ENCODE data around the gene YPEL2. TPM values are rescaled to one million over a fixed set of nuclear protein-coding genes. Genes with fewer than 3 reads are reported as not detected.

Gene YPEL2
- total RNA-seq, 1 donor from 2014 or later = 19.5 TPM

DNA sequence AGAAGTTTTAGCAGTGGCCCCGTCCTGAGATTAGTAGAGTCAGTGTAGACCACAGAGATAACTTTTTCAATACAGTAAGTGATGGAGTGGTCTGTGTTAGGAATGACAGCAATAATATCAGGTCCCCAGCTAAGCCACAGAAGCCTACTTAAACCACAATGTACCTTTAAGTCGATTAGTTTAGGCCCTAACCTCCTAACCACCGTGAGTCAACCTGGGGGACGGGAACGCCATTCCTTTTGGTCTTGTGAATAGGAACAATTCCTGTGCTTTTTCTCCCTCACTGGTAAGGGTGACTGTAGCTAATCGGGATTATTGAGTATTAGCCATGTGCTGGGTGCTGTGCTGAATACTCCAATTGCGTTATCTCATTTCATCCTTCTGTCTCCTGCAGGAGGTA lies 14.0 kb downstream of the YPEL2 start:
- Mint-ChIP-seq H3K4me1 (peaks cover 73% of the 10 kb centered on the region), H3K27me3 (no peaks in the 10 kb centered on the region), H3K27ac (no peak overlapping the region), H3K36me3 (ENCODE audit: low read depth) (peaks cover 2% of the 10 kb centered on the region), H3K4me3 (no peak overlapping the region), H3K9me3 (no peaks in the 10 kb centered on the region)
- intact Hi-C loops (cut with micrococcal nuclease) = no loop called here
- ATAC-seq (ENCODE audit: low read depth) = no peak
- POLR2A ChIA-PET = interaction anchor here (0.6 kb wide), 1 partner anchor 274 kb away, joined by 3 read pairs; no protein-coding TSS in a partner anchor
- CTCF ChIA-PET = no interaction called here
- no peak for DNase-seq
- TF ChIP-seq, protein P1, sequence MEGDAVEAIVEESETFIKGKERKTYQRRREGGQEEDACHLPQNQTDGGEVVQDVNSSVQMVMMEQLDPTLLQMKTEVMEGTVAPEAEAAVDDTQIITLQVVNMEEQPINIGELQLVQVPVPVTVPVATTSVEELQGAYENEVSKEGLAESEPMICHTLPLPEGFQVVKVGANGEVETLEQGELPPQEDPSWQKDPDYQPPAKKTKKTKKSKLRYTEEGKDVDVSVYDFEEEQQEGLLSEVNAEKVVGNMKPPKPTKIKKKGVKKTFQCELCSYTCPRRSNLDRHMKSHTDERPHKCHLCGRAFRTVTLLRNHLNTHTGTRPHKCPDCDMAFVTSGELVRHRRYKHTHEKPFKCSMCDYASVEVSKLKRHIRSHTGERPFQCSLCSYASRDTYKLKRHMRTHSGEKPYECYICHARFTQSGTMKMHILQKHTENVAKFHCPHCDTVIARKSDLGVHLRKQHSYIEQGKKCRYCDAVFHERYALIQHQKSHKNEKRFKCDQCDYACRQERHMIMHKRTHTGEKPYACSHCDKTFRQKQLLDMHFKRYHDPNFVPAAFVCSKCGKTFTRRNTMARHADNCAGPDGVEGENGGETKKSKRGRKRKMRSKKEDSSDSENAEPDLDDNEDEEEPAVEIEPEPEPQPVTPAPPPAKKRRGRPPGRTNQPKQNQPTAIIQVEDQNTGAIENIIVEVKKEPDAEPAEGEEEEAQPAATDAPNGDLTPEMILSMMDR (IDR thresholded peaks at IDR 0.05) = no peak

DNA sequence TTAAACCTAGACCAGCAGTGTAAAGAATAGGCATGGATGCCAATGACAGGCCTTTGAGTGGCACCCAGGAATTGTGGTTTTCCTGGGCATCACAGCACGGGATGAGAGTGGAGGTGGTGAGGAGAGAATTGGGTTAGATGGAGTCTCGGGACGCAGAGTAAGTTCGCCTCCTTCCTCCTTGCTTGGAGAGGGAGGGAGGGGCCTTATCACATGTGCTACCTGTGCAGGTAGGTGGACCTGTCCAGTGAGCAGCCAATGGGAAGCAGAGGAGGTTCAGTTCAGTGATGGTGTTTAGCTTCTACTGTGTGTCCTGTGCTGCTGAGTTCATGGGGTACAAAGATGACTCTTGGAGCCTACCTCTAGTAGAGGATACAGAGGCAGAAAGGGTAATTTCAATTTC lies 14.9 kb downstream of the YPEL2 start:
- CTCF ChIA-PET = no interaction called here
- peaks cover 2% of the 10 kb centered on the region for H3K36me3 Mint-ChIP-seq (ENCODE audit: low read depth)
- DNase-seq (no peak), ATAC-seq (ENCODE audit: low read depth) (no peak)
- H3K4me1 Mint-ChIP-seq = peaks cover 82% of the 10 kb centered on the region
- no peaks in the 10 kb centered on the region for H3K9me3 Mint-ChIP-seq
- no peaks in the 10 kb centered on the region for H3K27me3 Mint-ChIP-seq
- POLR2A ChIA-PET = interaction anchor here (1.2 kb wide), 1 partner anchor 16 kb away, joined by 3 read pairs; no protein-coding TSS in a partner anchor
- H3K27ac Mint-ChIP-seq = peak overlapping the region; percentile 59
- intact Hi-C loops (cut with micrococcal nuclease) = no loop called here
- TF ChIP-seq, protein P1 (IDR thresholded peaks at IDR 0.05) = no peak
- no peak overlapping the region for H3K4me3 Mint-ChIP-seq

DNA sequence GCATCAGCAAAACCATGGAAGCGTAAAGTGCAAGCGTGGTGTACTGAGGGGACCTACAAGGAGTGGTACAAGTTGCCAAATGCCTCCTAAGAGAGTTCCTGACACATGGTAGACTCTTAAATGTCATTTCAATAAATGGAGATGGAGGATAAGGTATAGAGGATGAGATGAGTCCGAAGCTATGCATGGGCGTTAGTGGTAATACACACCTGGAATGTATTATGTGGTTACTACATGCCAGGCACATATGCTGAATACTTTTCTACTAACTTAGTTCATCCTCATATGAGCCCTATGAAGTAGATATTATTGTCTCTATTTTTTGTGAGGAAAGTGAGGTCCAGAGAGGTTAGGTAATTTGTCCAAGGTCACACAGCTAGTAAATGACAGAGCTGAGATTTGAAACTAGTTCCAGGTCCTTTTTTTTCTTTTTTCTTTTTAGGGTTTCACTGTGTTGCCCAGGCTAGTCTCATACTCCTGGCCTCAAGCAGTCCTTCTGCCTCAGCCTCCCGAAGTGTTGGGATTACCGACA lies 15.5 kb downstream of the YPEL2 start:
- ATAC-seq (ENCODE audit: low read depth) (no peak), DNase-seq (no peak)
- Mint-ChIP-seq H3K27ac (peak overlapping the region; percentile 59), H3K9me3 (no peaks in the 10 kb centered on the region), H3K4me3 (no peak overlapping the region), H3K4me1 (peaks cover 83% of the 10 kb centered on the region), H3K27me3 (no peaks in the 10 kb centered on the region), H3K36me3 (ENCODE audit: low read depth) (peaks cover 2% of the 10 kb centered on the region)
- TF ChIP-seq, protein P1 (IDR thresholded peaks at IDR 0.05) = no peak
- CTCF ChIA-PET = interaction anchor here (2.4 kb wide), 1 partner anchor 17 kb away, joined by 6 read pairs; no protein-coding TSS in a partner anchor
- POLR2A ChIA-PET = interaction anchor here (1.2 kb wide), 1 partner anchor 15 kb away, joined by 3 read pairs; no protein-coding TSS in a partner anchor
- intact Hi-C loops (cut with micrococcal nuclease) = no loop called here

DNA sequence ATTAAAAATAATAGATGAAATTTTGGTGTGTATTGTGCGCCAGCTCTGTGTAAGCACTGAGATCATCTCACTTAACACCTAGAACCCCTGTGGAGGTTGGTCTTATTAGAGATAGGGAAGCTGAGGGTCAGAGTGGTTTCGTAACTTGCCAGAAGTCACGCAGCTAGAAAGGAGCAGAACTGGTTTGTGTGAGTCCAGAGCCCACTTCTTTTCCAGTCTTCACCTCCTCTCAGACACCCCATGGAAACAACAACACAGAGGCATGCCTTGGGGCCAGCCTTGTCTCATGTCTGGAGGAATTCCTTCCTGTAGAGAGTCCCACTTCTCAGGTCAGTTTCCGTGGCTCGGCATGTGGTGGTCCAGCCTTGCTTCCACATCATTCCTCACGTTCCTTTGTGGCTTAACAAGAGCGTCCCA lies 16.5 kb downstream of the YPEL2 start:
- H3K9me3 Mint-ChIP-seq = no peaks in the 10 kb centered on the region
- TF ChIP-seq, protein P1 (IDR thresholded peaks at IDR 0.05) = no peak
- POLR2A ChIA-PET = interaction anchor here (1.0 to 3.2 kb wide), 5 partner anchors 14 to 271 kb away, joined by 3 to 47 read pairs (median 8); partner anchors contain the start of gene DHX40
- intact Hi-C loops (cut with micrococcal nuclease) = no loop called here
- DNase-seq = no peak
- CTCF ChIA-PET = interaction anchor here (2.4 kb wide), 1 partner anchor 18 kb away, joined by 6 read pairs; no protein-coding TSS in a partner anchor
- H3K27ac Mint-ChIP-seq = peak overlapping the region; percentile 68
- peaks cover 83% of the 10 kb centered on the region for H3K4me1 Mint-ChIP-seq
- H3K4me3 Mint-ChIP-seq = no peak overlapping the region
- ATAC-seq (ENCODE audit: low read depth) = no peak
- H3K36me3 Mint-ChIP-seq (ENCODE audit: low read depth) = peaks cover 4% of the 10 kb centered on the region
- no peaks in the 10 kb centered on the region for H3K27me3 Mint-ChIP-seq

DNA sequence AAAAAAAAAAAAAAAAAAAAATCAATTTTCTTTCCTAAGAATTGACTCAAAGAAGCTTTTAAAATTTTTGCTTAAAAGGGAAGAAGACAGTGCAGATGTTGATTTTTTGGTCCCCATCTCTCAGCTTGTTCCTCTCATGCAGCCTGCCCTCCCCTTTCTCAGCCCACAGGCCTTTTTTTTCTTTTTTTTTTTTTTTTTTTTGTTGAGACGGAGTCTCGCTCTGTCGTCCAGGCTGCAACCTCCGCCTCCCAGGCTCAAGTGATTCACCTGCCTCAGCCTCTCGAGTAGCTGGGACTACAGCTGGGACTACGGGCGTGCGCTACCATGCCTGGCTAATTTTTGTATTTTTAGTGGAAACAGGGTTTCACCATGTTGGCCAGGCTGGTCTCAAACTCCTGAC lies 17.7 kb downstream of the YPEL2 start:
- POLR2A ChIA-PET = interaction anchor here (0.7 to 3.2 kb wide), 8 partner anchors 13 to 270 kb away, joined by 3 to 47 read pairs (median 8); partner anchors contain the start of gene DHX40
- intact Hi-C loops (cut with micrococcal nuclease) = no loop called here
- DNase-seq = no peak

More for the DNA sequence above, 17.7 kb downstream of the YPEL2 start:
- peaks cover 16% of the 10 kb centered on the region for H3K36me3 Mint-ChIP-seq (ENCODE audit: low read depth)
- H3K27ac Mint-ChIP-seq = peak overlapping the region; percentile 91
- H3K4me1 Mint-ChIP-seq = peaks cover 76% of the 10 kb centered on the region
- H3K4me3 Mint-ChIP-seq = no peak overlapping the region
- peak; percentile 41 for ATAC-seq (ENCODE audit: low read depth)
- H3K27me3 Mint-ChIP-seq = no peaks in the 10 kb centered on the region
- TF ChIP-seq, protein P1 (IDR thresholded peaks at IDR 0.05) = no peak
- CTCF ChIA-PET = no interaction called here
- no peaks in the 10 kb centered on the region for H3K9me3 Mint-ChIP-seq
